ENCODE data around the gene TAOK3.

DNA sequence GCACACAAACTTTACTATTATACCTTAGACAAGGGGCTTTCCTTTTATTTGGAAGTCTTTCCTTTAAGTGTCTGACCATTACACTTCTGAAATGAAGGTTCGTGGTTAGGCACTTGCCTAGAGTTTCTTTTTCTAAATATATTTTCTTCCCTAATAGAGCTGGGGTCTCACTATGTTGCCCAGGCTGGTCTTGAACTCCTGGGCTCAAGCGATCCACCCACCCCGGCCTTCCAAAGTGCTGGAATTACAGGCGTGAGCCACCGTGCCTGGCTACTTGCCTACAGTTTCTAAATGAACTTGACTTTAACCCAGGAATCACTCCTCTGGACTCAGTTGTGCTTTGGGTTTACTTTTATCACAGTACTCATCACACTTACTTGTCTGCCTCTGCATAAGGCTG, 179.2 kb downstream of the TAOK3 start:
- TF ChIP-seq, protein P1, sequence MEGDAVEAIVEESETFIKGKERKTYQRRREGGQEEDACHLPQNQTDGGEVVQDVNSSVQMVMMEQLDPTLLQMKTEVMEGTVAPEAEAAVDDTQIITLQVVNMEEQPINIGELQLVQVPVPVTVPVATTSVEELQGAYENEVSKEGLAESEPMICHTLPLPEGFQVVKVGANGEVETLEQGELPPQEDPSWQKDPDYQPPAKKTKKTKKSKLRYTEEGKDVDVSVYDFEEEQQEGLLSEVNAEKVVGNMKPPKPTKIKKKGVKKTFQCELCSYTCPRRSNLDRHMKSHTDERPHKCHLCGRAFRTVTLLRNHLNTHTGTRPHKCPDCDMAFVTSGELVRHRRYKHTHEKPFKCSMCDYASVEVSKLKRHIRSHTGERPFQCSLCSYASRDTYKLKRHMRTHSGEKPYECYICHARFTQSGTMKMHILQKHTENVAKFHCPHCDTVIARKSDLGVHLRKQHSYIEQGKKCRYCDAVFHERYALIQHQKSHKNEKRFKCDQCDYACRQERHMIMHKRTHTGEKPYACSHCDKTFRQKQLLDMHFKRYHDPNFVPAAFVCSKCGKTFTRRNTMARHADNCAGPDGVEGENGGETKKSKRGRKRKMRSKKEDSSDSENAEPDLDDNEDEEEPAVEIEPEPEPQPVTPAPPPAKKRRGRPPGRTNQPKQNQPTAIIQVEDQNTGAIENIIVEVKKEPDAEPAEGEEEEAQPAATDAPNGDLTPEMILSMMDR (conservative IDR thresholded peaks at IDR 0.05; ENCODE audit: low read length): no peak
- TF ChIP-seq EZH2phosphoT487 (IDR thresholded peaks at IDR 0.05; ENCODE audit: borderline replicate concordance): no peak

Measured in Loucy (cell line).